K562 (cell line): ENCODE measurements around the gene TCEA3. TPM values are rescaled to one million over a fixed set of nuclear protein-coding genes. Genes with fewer than 3 reads are reported as not detected.

Experiments used
- ATAC-seq: fragments of 200-7000 bp; cut with Tn5 transposase; 3 replicates; pipeline ENCODE4 v1.9.1; 2020; ENCODE audit warnings: moderate library complexity
- BruUV-seq: library from RNA; stranded (reverse); fragments of 400-500 nt; replicated peaks from 2 replicates; lab custom pipeline; 2021; lab: Mats Ljungman, UMichigan
- CTCF ChIA-PET: fragments of 300-600 bp; formaldehyde crosslinking; extraction: SDS; loops from one replicate; lab custom pipeline; 2021; ENCODE audit warnings: low intra/inter-chr PET ratio; lab: Yijun Ruan, JAX
- POLR2A ChIA-PET: fragments of 300-600, 350-650 bp; sonication (Branson Sonifier 250); formaldehyde crosslinking; extraction: SDS; loops from one replicate; lab custom pipeline; 2021; ENCODE audit warnings: antibody characterized with exemption, inconsistent platforms; lab: Yijun Ruan, JAX
- DNase-seq, 4 experiments: peaks; one replicate each; pipeline versions ENCODE4 v3.0.0 to v3.0.0-alpha.2; 2011 to 2018; ENCODE audit warnings: low spot score in 3 of 4, mixed read lengths in 3 of 4; ENCODE audit errors: extremely low read depth in 1 of 4
- FAIRE-seq: peaks from 2 replicates; lab custom pipeline; 2011; peaks lifted over from hg19 to GRCh38; lab: Jason Lieb, UNC
- H2AFZ ChIP-seq: 2 replicates; pipeline ENCODE4 v1.6.0; 2011; ENCODE audit warnings: low read depth, low read length, control low read depth, inconsistent platforms
- H3K27ac ChIP-seq: fragments of 200-600 bp; 3 replicates; pipeline ENCODE4 v1.8.0; 2011; ENCODE audit warnings: low read depth, mild to moderate bottlenecking, control low read depth, inconsistent platforms, low read length, moderate library complexity, mixed read lengths; ENCODE audit errors: extremely low read depth
- H3K27me3 ChIP-seq, 2 experiments: fragments of 300-600 bp in 1 of 2; 2 replicates in 1 of 2; 3 replicates in 1 of 2; pipeline versions ENCODE4 v1.6.0 to v1.8.0; 2011; ENCODE audit warnings: inconsistent platforms in 2 of 2, low read length in 2 of 2, mild to moderate bottlenecking in 1 of 2, mixed read lengths in 1 of 2, moderate library complexity in 1 of 2; ENCODE audit not compliant: control insufficient read depth in 2 of 2, insufficient read depth in 2 of 2
- H3K36me3 ChIP-seq: fragments of 300-600 bp; 3 replicates; pipeline ENCODE4 v1.8.0; 2011; ENCODE audit warnings: mild to moderate bottlenecking, low read length, inconsistent platforms; ENCODE audit not compliant: control insufficient read depth, insufficient read depth
- H3K4me1 ChIP-seq, 2 experiments: fragments of 200-600 bp in 1 of 2; replicated peaks in 1 of 2; 2 replicates in 1 of 2; 3 replicates in 1 of 2; pipeline versions ENCODE4 v1.5.1 to v1.8.0; 2011; ENCODE audit warnings: inconsistent platforms in 2 of 2, low read length in 2 of 2, mild to moderate bottlenecking in 1 of 2, mixed read lengths in 1 of 2, moderate library complexity in 1 of 2; ENCODE audit not compliant: control insufficient read depth in 2 of 2, insufficient read depth in 2 of 2
- H3K4me2 ChIP-seq: 2 replicates; pipeline ENCODE4 v1.6.1; 2011; ENCODE audit warnings: low read length, control low read depth, inconsistent platforms, mixed read lengths; ENCODE audit not compliant: insufficient read depth
- H3K4me3 ChIP-seq: fragments of 200-600 bp; sonication (generic), shearing (Covaris generic); 2 replicates; pipeline ENCODE4 v1.5.1; 2016; ENCODE audit warnings: control low read depth, inconsistent platforms
- H3K79me2 ChIP-seq: fragments of 200-600 bp; 3 replicates; pipeline ENCODE4 v1.8.0; 2011; ENCODE audit warnings: low read length, inconsistent platforms; ENCODE audit not compliant: control insufficient read depth, insufficient read depth
- H3K9ac ChIP-seq, 2 experiments: 2 replicates each; pipeline versions ENCODE4 v1.6.0 to v1.6.1; 2011; ENCODE audit warnings: low read depth in 2 of 2, low read length in 2 of 2, control low read depth in 1 of 2, inconsistent platforms in 1 of 2, mild to moderate bottlenecking in 1 of 2, mixed read lengths in 1 of 2; ENCODE audit not compliant: insufficient read depth in 1 of 2
- H3K9me1 ChIP-seq: one replicate; pipeline ENCODE4 v1.6.0; 2011; ENCODE audit warnings: inconsistent platforms, mild to moderate bottlenecking, low read length, moderate library complexity; ENCODE audit not compliant: control insufficient read depth, insufficient read depth
- H3K9me3 ChIP-seq: replicated peaks from 2 replicates; pipeline ENCODE4 v1.5.1; 2011; ENCODE audit warnings: low read depth, low read length, inconsistent platforms; ENCODE audit not compliant: control insufficient read depth, insufficient read depth
- H4K20me1 ChIP-seq: replicated peaks from 2 replicates; pipeline ENCODE4 v1.6.1; 2011; ENCODE audit warnings: low read length, inconsistent platforms, mixed read lengths; ENCODE audit not compliant: control insufficient read depth, insufficient read depth
- C11orf30 ChIP-seq: fragments of 450-650 bp; IDR thresholded peaks from 2 replicates; pipeline ENCODE4 v1.6.1; 2016; ENCODE audit warnings: low read depth, mild to moderate bottlenecking
- ETV6 ChIP-seq, 3 experiments: fragments of 150-350 bp in 1 of 3; sonication (generic) in 1 of 3; formaldehyde crosslinking in 1 of 3; IDR thresholded peaks; 2 replicates each; pipeline versions ENCODE4 v1.6.1 to v1.8.0; 2014 to 2022; ENCODE audit warnings: borderline replicate concordance in 2 of 3, low read depth in 2 of 3, antibody characterized with exemption in 1 of 3, low read length in 1 of 3, mild to moderate bottlenecking in 1 of 3, missing genetic modification reagents in 1 of 3
- HNRNPH1 ChIP-seq: fragments of 200-400 bp; formaldehyde crosslinking; optimal IDR thresholded peaks from 2 replicates; pipeline ENCODE3; 2017; ENCODE audit warnings: low read depth, mild to moderate bottlenecking, low read length, moderate library complexity
- MAFG ChIP-seq: fragments of 450-650 bp; conservative IDR thresholded peaks from 2 replicates; pipeline ENCODE4 v1.6.1; 2016; ENCODE audit warnings: missing genetic modification characterization, missing compliant biosample characterization
- MAFK ChIP-seq: IDR thresholded peaks from 2 replicates; pipeline ENCODE4 v1.6.1; 2011; ENCODE audit warnings: low read length, improper control_type of control experiment
- NFE2 ChIP-seq: IDR thresholded peaks from 2 replicates; pipeline ENCODE4 v1.6.1; 2014; ENCODE audit warnings: antibody characterized with exemption, low read depth
- PREB ChIP-seq: sonication (generic); formaldehyde crosslinking; IDR thresholded peaks from 2 replicates; pipeline ENCODE4 v1.8.1; 2023; ENCODE audit warnings: mild to moderate bottlenecking, missing genetic modification reagents
- RNF2 ChIP-seq: sonication (generic); IDR thresholded peaks from 2 replicates; pipeline ENCODE4 v1.6.1; 2016
- SUPT5H ChIP-seq: fragments of 450-650 bp; IDR thresholded peaks from 2 replicates; pipeline ENCODE4 v1.6.1; 2016
- TFE3 ChIP-seq: fragments of 450-650 bp; formaldehyde crosslinking; IDR thresholded peaks from 2 replicates; pipeline ENCODE4 v1.4.0; 2020; ENCODE audit warnings: mild to moderate bottlenecking, mixed read lengths
- ZNF316 ChIP-seq: fragments of 450-650 bp; IDR thresholded peaks from 2 replicates; pipeline ENCODE4 v1.6.1; 2016
- WGBS: fragments of 100-300 bp; shearing (Covaris generic); methylation state at CpG from one replicate; pipeline ENCODE4 v1.1.6; 2016; ENCODE audit warnings: low coverage, mixed read lengths; ENCODE audit not compliant: insufficient coverage; ENCODE audit errors: missing lambda C conversion rate; 5-methylcytosine and 5-hydroxymethylcytosine counted together
- in situ Hi-C: fragments of 300-500 bp; cut with MboI; formaldehyde crosslinking; loops from 4 replicates; pipeline ENCODE4 v1.15.0; 2018; ENCODE audit warnings: inconsistent platforms, mixed read lengths
- intact Hi-C: fragments of 100-400 bp; cut with micrococcal nuclease; formaldehyde crosslinking; loops from 2 replicates; pipeline ENCODE4 v1.14.2; 2022
- polyA plus RNA-seq, 8 experiments: library from polyadenylated mRNA; depleted of rRNA in 4 of 8; stranded (reverse) in 5 of 8; unstranded in 3 of 8; fragments of >200 nt; fragmentation: Nextera tagmentation in 2 of 8; fragmentation: Illumina TruSeq in 1 of 8; extraction: Ambion mirVana in 2 of 8; extraction: Trizol in 1 of 8; gene quantifications; 2 replicates each; pipeline versions ENCODE4 v1.2.1 to v1.2.3, GENCODE V29; 2011 to 2014; ENCODE audit warnings: inconsistent platforms in 1 of 8, missing spikeins in 1 of 8
- total RNA-seq, 7 experiments: library from RNA; depleted of rRNA in 6 of 7; stranded (reverse); fragments of >200 nt in 6 of 7; fragmentation: Illumina TruSeq in 2 of 7; extraction: Trizol in 2 of 7; gene quantifications; 2 replicates each; pipeline versions ENCODE4 v1.2.1 to v1.2.3, GENCODE V29; 2011 to 2021; ENCODE audit warnings: low replicate concordance in 1 of 7
- TF ChIP-seq, protein P1 (sequence below): fragments of 450-650 bp; IDR thresholded peaks from 2 replicates; pipeline ENCODE4 v1.6.1; 2018; ENCODE audit not compliant: partially characterized antibody

TCEA3 gene
- total and polyA plus RNA-seq, 9 of the 15 experiments (the other 6 are each of a cell fraction or from before 2014, with no cell fraction given): 0.03 to 0.55 (median 0.36) TPM

- no peak for TF ChIP-seq RNF2
- no peak for TF ChIP-seq HNRNPH1
- TF ChIP-seq MAFG (tag): peak; percentile 59
- peak; percentile 67 for TF ChIP-seq C11orf30
- TF ChIP-seq NFE2: peak; percentile 54
- peak; percentile 71 for TF ChIP-seq ZNF316
- TF ChIP-seq ETV6 (IDR thresholded peaks at IDR 0.05; ENCODE audit: borderline replicate concordance in 1 of 2, low read depth in 2 of 2, low read length in 1 of 2): no peak
- no peak for TF ChIP-seq ETV6 (CRISPR knock-in tag; IDR thresholded peaks at IDR 0.05; ENCODE audit: borderline replicate concordance)
- no peak for TF ChIP-seq SUPT5H
- no peak for TF ChIP-seq TFE3 (CRISPR knock-in tag)
- peak; percentile 17; the same call in 1 of the 2 replicates for TF ChIP-seq MAFK
- no peak for TF ChIP-seq PREB (CRISPR knock-in tag)
- TF ChIP-seq, protein P1, sequence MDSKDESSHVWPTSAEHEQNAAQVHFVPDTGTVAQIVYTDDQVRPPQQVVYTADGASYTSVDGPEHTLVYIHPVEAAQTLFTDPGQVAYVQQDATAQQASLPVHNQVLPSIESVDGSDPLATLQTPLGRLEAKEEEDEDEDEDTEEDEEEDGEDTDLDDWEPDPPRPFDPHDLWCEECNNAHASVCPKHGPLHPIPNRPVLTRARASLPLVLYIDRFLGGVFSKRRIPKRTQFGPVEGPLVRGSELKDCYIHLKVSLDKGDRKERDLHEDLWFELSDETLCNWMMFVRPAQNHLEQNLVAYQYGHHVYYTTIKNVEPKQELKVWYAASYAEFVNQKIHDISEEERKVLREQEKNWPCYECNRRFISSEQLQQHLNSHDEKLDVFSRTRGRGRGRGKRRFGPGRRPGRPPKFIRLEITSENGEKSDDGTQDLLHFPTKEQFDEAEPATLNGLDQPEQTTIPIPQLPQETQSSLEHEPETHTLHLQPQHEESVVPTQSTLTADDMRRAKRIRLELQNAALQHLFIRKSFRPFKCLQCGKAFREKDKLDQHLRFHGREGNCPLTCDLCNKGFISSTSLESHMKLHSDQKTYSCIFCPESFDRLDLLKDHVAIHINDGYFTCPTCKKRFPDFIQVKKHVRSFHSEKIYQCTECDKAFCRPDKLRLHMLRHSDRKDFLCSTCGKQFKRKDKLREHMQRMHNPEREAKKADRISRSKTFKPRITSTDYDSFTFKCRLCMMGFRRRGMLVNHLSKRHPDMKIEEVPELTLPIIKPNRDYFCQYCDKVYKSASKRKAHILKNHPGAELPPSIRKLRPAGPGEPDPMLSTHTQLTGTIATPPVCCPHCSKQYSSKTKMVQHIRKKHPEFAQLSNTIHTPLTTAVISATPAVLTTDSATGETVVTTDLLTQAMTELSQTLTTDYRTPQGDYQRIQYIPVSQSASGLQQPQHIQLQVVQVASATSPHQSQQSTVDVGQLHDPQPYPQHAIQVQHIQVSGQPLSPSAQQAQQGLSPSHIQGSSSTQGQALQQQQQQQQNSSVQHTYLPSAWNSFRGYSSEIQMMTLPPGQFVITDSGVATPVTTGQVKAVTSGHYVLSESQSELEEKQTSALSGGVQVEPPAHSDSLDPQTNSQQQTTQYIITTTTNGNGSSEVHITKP: peak; percentile 36
Measured at GRCh38 chr1:23460519-23460918, 36.0 kb upstream of the TCEA3 start.

More at GRCh38 chr1:23460519-23460918, 36.0 kb upstream of the TCEA3 start:
- ATAC-seq (no peak), FAIRE-seq (no peak), DNase-seq (no peak)
- H2AFZ ChIP-seq: no peak overlapping the region
- no peaks in the 10 kb centered on the region for H3K27me3 ChIP-seq
- in situ Hi-C loops: no loop called here
- H4K20me1 ChIP-seq: no peaks in the 10 kb centered on the region
- no peak overlapping the region for H3K4me3 ChIP-seq
- CTCF ChIA-PET: no interaction called here
- H3K9ac ChIP-seq: no peak overlapping the region
- H3K9me1 ChIP-seq: no peaks in the 10 kb centered on the region
- no peaks in the 10 kb centered on the region for H3K36me3 ChIP-seq
- no peaks in the 10 kb centered on the region for H3K4me1 ChIP-seq
- H3K27ac ChIP-seq: no peak overlapping the region
- POLR2A ChIA-PET: interaction anchor here (0.9 to 1.6 kb wide), 5 partner anchors 9 to 306 kb away, joined by 3 to 4 read pairs (median 3); partner anchors contain the start of gene ASAP3
- no TSS peak for BruUV-seq
- no peaks in the 10 kb centered on the region for H3K9me3 ChIP-seq
- H3K4me2 ChIP-seq: no peak overlapping the region
- intact Hi-C loops: no loop called here
- no peaks in the 10 kb centered on the region for H3K79me2 ChIP-seq
- WGBS: 18% methylated on average over 4 of the region's 4 CpGs
